GM08714 (cell line): Measurements from ENCODE around the gene IGSF8.
"Not testable (repeated sequence)": the region's sequence is repeated elsewhere in the genome, so short reads cannot be mapped to it uniquely, and the experiment has no call there.

Experiments used
- H3K4me3 ChIP-seq: fragments of 200-500 bp; sonication (Bioruptor generic); 2 replicates; pipeline ENCODE4 v1.5.1; 2014; ENCODE audit warnings: mild to moderate bottlenecking, low read length, inconsistent platforms
- ZNF274 ChIP-seq: IDR thresholded peaks from 2 replicates; pipeline ENCODE4 v1.6.1; 2012; ENCODE audit warnings: mild to moderate bottlenecking, low read depth, low read length

The IGSF8 gene

GRCh38 chr1:160130939-160131338 lies 32.5 kb upstream of the IGSF8 start:
- no peak for TF ChIP-seq ZNF274
- no peak overlapping the region for H3K4me3 ChIP-seq

- no peak overlapping the region for H3K4me3 ChIP-seq
- no peak for TF ChIP-seq ZNF274
These were observed 32.1 kb upstream of the IGSF8 start for GRCh38 chr1:160130486-160130885.

DNA sequence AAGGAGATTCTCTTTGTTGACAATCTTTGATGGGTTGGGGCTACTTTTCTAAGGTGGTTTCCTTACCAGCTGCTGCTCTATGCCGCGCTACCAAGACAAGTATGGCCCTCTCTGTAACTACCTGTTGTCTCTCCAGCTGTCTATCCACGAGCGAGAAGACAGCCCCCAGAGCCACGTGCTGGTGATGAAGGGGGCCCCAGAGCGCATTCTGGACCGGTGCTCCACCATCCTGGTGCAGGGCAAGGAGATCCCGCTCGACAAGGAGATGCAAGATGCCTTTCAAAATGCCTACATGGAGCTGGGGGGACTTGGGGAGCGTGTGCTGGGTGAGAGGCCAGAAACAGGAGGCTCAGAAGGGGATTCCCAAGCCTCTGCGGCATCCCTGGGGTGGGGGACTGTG lies 31.5 kb upstream of the IGSF8 start:
- H3K4me3 ChIP-seq = no peak overlapping the region
- TF ChIP-seq ZNF274 = no peak

DNA sequence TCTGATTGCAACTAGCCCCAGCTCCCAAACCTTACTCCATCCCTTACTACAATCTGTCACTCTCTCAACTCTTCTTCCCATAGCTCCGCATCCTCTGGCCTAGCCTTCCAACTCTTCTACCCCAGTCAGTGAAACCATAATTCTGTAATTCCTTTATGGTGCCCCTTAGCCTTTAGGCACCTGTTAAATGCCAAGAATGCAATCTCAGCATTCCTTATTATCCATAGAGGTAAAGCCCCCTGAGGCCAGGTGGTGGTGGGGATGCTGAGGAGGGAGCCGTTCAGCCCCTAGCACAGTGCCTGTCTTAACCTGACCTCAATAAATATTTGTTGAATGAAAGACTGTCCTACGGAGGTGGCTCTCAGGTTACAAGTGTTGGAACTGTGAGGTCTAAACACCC lies 31.1 kb upstream of the IGSF8 start:
- TF ChIP-seq ZNF274 = no peak
- H3K4me3 ChIP-seq = no peak overlapping the region

GRCh38 chr1:160129046-160129445 lies 30.6 kb upstream of the IGSF8 start:
- H3K4me3 ChIP-seq = no peak overlapping the region
- TF ChIP-seq ZNF274 = no peak

- no peak for TF ChIP-seq ZNF274
- H3K4me3 ChIP-seq = no peak overlapping the region
These were observed 30.2 kb upstream of the IGSF8 start for GRCh38 chr1:160128636-160129035.

DNA sequence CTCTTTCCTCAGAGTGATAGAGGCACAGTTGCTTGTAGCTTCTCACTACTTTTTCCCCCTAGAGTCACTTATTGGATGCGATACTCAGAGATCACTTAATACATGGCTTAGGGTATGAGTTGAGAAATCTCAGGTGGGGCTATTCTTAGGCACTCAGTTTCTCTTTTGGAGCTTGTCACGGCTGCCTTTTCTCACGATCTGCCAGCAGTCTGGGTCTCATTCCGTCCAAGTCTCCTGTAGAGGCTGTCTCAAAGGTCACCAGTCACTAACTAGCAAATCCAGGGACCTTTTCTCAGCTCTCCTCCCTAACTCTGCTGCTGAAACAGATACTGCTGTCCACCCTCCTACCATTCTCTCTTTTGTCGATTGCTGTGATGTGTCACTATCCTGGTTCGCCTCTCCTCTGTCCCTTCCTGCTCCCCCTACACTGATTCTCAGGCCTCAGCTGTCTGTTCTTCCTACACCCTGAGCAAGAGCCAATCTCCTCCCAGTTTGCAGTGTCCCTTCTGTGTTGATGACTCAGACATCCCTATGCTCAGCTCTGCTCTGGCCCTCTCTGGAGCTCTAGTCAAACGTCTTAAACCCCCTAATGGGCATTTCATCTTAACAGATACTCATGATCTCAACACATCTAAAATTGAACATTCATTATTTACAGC lies 29.6 kb upstream of the IGSF8 start:
- H3K4me3 ChIP-seq = no peak overlapping the region
- no peak for TF ChIP-seq ZNF274

GRCh38 chr1:160127381-160127780 lies 29.0 kb upstream of the IGSF8 start:
- no peak overlapping the region for H3K4me3 ChIP-seq
- no peak for TF ChIP-seq ZNF274

DNA sequence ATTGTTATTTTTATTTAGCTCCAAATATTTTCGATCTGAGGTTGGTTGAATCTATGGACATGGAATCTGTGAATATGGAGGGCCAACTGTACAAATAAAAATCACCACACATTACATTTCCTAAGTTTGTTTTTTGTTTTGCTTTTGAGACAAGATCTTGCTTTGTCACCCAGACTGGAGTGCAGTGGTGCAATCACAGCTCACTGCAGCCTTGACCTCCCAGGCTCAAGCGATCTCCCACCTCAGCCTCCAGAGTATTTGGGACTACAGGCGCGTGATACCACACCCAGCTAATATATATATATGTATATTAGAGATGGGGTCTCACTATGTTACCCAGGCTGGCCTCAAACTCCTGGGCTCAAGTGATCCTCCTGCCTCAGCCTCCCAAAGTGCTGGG lies 27.9 kb upstream of the IGSF8 start:
- H3K4me3 ChIP-seq = not testable (repeated sequence)

DNA sequence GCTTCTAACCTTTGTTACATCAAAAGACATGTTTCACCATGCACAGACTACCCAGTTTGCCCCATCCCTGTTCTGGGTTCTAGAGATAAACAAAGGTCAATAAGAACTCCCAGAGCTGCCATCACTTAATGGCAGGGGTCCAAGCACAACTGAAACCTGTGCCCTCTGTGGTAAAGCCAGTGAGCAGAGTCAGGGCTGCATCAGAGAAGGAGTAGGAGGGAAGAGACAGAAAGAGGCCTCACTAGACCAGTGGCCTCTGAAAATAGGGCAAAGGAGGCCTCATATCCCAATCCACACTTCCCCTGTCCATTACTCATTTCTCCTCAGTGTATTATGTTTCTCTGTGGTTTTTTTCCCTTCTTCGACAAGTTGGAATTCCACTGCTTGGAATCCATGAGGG lies 27.3 kb upstream of the IGSF8 start:
- no peak overlapping the region for H3K4me3 ChIP-seq
- TF ChIP-seq ZNF274 = no peak

DNA sequence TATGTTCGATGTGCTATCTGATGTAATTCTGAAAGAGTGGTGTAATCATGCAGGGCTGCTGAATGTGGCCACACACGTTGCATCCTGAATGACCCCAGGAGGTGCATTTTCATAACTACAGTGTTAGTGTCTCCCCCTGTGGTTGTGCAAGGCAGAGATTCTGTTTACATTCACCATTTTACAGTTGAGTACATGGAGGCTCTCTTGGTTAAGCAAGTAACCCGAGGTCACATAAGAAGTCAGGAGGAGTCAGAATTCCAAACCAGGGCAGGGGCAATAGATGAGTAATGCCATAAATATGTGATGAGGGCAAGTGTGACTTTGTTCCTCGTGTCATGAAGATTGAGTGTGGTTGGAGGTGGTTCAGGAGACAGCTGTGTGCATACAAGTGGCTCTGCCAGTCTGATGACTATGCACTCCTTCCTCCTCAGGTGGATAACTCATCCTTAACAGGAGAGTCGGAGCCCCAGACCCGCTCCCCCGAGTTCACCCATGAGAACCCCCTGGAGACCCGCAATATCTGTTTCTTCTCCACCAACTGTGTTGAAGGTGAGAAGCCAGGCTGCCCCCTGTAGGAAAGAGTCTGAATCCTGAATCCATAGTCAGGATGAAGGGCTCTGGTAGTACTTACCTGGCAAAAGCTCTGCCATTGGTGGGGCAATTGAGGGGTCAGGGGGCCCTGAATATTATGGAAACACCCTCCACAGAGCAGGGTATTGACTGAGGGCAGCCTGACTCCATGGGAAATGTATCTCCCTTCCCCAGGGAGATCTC lies 26.5 kb upstream of the IGSF8 start:
- no peak for TF ChIP-seq ZNF274
- no peak overlapping the region for H3K4me3 ChIP-seq

GRCh38 chr1:160123726-160124125 lies 25.3 kb upstream of the IGSF8 start:
- no peak for TF ChIP-seq ZNF274
- H3K4me3 ChIP-seq = no peak overlapping the region

- no peak for TF ChIP-seq ZNF274
- H3K4me3 ChIP-seq = no peak overlapping the region
These were observed 24.6 kb upstream of the IGSF8 start for GRCh38 chr1:160122978-160123495.

- no peak for TF ChIP-seq ZNF274
- H3K4me3 ChIP-seq = no peak overlapping the region
These were observed 23.0 kb upstream of the IGSF8 start for GRCh38 chr1:160121388-160121787.

DNA sequence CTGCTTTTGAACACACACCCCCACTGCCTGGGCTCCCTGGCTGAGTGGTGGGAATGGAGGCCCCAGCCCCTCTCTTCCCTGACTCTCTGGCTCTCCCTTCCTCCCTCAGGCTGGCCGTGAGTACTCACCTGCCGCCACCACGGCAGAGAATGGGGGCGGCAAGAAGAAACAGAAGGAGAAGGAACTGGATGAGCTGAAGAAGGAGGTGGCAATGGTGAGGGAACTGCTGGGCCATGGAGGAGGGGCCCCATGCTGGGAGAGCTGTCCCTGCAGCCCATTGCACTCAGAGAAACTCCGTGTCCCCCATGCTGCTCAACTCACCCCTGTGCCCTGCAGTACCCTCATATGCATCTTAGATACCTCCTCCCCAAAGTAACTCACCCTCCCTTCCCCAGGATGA lies 22.4 kb upstream of the IGSF8 start:
- TF ChIP-seq ZNF274 = no peak
- no peak overlapping the region for H3K4me3 ChIP-seq

GRCh38 chr1:160118928-160119327 lies 20.5 kb upstream of the IGSF8 start:
- no peak overlapping the region for H3K4me3 ChIP-seq
- no peak for TF ChIP-seq ZNF274
